ENCODE data around the gene SLC25A33.
"Not testable (repeated sequence)": the region's sequence is repeated elsewhere in the genome, so short reads cannot be mapped to it uniquely, and the experiment has no call there.

SLC25A33 gene

DNA sequence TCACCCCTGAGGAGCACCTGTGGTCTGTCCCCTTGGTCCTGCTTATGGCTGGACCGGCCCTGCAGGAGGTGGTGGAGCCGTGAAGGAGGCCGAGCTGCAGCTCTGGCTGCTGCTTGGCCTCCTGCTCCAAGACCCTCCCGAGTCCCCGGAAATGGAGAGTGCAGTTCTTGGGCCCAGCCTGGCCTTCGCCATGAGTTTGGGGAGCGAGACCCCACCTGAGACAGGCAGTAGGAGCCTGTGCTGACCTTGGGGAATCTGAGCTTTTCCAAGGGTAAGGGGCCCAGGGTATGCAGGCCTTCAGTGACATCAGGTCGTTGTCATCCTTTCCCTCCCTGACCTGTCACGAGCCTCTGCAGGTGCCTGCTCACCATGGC, 63.5 kb downstream of the SLC25A33 start:
- no peak for DNase-seq

DNA sequence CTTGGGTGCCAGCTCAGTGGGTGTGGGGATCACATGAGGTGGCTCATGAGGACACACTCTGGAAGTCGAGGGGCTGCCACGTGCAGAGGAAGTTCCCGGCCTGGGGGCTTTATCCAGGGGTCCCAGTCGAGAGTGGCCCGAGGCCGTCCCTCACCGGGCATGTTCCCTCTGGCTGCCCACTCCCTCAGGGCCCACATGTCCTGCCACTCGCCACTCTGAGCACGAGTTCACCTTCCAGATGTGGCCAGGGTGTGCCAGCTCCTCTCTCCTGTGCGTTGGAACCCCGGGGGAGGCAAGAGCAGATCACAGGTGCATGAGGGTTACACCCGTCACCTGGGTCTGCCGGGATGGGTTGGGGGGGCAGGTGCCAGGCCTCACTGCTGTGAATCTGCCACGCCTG, 64.0 kb downstream of the SLC25A33 start:
- DNase-seq = no peak

DNA sequence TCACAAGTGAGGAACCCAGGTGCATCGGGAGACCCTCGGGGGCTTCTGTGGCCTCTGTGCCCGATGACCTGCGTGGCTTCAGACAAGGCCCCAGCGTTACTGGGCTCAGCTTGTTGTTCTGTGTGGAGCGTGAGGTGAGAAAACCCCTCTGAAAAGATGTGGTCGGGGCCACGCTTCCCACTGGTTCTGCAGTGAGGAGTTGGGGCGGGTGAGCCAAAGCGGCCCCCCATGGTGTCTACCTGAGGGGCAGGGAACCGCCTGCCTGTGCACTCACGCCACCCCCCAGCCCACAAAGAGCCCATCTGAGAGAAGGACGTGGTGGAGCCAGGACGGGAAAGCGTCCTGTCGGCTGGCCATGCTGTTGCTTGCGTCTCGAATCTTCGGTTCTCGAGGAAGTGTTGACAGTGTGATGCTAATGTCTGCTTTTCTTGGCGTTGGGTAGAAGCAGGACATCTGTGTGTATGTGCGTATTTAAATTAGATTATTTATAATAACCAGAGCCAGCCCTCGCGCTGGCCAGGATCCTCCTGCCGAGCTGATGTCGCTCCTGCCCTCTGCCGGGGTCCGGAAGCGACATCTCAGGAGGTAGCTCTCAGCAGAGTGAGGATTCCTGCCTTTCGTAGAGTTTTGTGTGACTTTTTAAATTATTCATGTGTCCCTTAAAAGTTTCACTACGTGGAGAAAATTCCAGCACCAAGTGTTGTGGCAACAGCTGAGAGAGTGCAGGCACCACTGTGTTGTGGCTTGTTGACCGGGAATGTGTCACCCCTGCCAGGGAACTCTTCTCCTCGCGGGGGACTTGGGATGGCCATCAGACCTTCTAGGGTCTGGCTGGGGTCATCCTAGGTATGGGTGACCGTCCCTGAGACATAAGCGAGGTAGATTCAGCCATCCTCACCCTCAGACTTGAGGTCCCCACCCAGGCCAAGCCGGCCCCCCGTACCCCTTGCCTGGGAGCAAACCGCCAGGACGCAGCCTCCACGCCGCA, 64.8 kb downstream of the SLC25A33 start:
- no peak for DNase-seq

DNA sequence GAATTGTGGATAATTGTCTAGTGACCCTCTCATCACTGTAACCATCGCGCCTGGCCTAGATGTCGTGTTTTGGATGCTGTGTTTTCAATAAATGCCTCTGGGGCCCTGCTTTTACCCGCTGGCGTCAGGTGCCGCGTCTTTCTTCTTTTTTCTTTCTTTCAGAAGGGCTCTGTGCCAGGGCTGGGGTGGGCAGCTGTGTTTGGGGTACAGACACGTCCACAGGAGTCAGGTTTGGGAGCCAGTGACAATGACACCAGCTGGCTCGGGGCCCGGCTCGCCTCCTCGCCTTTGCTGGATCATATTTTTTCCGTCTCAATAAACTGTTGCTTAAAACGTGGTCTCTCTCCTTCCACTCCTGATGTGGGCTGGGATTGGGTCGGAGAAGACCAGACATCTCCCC, 65.6 kb downstream of the SLC25A33 start:
- DNase-seq = no peak

DNA sequence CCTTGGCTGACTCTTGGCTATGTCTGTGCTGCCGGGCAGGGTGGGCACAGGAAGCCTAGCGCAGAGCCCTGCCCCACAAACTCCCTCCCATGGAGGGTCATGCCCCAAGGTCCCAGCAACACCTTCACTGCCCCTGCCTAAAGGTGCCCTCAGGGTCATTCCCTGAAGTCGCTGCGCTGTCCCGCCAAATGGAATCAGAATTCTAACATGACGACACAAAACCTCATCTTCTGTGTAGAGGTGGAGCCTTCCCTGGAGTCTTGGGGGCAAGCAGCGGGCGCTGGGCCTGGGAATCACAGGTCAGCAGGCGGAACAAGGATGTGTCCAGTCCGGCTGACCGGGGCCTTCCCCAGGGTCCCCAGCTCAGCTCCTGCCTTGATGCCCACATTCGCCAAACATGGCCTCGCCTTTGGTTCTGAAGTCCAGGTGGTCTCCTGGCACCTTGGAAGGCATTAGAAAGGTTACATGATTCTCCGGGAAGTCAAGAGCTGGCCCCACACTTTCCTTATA, 66.7 kb downstream of the SLC25A33 start:
- DNase-seq = no peak

DNA sequence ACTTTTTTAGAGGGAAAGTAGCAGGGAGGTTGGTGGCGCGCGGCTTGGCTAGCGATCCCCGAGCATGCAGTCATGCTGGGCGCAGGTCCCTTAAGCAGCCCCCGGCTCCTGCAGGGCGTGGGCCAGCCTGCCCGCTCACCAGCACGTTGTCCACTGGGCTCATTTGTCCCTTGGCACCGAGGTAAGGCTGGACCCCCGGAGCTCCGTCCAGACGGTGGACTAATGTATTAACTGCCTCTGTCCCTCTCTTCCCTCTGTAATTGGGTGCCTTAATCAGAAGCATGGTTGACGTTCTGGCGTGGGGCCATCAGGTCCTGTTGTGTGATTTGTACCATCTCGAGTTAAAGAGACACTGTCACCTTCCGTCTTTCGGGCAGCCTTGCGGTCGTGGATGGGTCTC, 67.2 kb downstream of the SLC25A33 start:
- no peak for DNase-seq

DNA sequence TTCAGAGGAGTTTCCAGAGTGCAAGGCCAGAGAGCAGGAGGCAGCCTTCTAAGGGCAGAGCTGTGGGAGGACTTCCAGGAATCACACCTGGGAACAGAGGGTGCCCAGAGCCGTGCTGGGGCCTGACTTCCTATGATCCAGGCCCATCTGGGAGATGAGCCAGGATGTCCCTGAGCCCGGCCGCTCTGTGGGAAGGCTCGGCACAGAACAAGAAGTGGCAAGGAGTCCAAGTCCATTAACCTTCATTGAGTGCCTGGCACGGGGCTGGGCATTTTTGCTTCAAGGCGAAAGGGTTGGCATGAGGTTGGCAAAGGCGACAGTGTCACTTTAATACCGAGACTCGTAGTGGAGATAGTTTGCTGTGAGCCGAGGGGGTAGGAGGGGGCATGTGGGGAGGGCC, 67.7 kb downstream of the SLC25A33 start:
- no peak for DNase-seq

DNA sequence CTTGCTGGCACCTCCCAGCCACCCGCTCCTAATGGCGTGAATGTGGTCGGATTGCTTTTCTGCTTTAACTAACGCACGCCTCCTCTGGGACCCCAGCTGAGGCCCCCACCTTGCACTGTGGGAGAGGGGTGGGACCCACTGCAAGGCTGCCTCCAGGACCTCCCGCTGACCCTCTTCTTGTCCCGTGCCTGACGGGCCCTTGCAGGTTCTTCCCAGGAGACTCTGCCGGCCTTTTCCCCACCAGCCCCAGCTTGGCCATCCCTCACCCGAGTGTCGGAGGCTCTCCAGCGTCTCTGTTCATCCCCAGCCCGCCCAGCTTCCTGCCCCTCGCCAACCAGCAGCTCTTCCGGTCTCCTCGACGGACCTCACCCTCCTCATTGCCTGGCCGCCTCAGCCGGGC, 68.1 kb downstream of the SLC25A33 start:
- DNase-seq = no peak

DNA sequence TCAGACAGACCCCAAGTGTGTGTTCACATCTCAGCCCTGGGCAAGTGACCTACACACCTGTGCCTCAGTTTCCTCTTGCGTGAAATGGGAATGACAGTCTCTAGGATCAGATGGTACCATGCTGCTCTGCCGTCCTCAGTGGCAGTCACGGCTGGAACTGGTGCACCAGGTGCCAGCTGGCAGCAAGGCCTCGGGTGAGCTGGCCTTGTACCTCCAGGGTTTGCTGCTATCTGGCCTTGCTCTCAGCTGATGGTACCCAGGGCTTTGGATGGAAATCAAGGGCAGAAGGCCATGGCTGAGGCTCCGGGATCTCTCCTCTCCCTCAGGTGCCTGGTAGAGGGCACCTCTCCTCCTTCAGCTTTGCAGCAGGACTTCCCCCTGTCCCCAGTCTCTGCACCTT, 70.7 kb downstream of the SLC25A33 start:
- DNase-seq = no peak

DNA sequence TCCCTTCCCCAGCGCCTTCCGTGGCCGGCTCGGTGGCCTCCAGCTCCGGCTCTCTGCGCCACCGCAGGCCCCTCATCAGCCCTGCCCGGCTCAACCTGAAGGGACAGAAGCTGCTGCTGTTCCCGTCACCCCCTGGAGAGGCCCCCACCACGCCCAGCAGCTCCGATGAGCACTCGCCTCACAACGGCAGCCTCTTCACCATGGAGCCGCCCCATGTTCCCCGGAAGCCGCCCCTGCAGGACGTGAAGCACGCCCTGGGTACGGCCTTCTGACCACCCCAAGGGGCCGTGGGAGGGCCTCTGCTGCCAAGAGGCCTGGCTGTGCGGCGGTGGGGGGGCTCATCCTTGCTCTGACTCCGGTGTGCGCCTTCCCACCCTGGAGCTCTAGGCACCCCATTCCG, 71.3 kb downstream of the SLC25A33 start:
- DNase-seq = no peak

DNA sequence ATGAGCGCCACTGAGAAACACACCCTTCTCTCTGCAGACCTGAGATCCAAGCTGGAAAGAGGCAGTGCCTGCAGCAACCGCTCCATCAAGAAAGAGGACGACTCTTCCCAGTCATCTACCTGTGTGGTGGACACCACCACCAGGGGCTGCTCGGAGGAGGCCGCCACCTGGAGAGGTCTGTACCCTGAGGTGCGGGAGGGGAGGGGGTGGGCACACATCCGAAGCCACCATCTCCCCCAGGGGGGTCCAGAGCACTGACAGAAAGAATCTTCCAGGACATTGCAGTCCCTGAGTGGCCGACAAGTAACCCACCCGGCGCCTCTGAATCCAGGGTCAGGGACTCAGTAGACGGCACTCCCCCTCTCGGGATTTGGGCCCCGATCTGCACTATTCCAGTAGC, 72.5 kb downstream of the SLC25A33 start:
- no peak for DNase-seq

DNA sequence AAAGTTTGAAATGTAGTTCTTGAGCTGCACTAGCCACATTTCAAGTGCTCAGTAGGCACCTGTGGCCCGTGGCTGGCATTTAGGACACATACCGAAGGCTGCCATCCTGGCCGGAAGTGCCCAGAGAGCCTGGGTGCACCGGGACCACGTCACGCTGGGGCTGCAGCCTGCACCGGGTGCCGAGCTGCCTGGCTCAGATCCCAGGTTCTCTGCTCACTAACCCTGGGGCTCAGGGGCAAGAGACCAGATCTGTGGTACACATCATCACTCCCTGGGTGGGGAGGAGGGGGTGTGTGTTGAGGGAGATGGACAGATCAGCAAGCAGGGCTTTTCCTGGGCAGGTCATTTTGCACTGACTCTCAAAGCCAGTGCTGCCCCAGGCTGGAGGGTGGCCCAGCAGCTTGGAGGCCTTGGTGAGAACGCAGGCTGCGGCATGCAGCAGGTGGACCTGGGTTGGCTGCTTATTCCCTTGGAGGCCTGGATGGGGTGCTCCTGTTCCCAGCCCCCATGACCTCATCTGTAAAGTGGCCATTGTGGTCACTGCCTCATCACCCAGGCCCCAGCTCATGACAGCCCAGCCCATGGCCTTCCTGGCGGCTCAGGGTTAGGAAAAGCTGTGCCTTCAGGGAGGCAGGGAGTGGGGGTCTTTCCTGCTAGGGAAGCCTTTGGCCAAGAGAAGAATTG, 73.0 kb downstream of the SLC25A33 start:
- no peak for DNase-seq

DNA sequence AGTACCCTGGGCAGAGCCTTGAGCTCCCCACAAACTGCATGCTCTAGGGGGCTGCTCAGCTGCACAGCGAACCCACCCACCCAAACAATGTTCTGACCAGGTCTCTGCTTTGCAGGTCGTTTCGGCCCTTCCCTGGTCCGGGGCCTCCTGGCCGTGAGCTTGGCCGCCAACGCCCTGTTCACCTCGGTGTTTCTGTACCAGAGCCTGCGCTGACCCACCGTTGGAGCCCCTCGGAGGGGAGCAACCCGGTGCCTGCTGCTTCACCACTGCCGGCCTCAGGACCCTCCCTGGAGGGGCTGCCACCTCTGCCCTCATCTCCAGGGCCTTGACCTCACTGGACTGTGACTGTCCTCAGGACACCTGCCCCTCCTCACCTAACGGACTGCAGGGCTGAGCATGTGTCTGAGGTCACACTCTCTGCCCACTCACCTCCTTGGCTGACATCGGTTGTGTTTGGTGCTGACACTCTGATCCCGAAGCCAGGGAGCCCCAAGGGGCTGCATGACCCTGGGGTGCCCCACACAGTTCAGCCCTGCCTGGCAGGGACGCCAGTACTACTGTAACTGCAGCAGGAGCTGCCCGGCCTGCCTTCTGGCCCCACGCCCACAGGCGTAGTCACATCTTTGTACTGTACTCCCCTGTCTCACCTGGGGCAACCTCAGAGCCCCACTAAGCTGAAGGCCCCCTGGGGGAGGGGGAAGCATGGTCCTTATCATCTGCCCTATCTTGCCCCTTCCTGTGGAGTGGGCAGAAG, 73.8 kb downstream of the SLC25A33 start:
- no peak for DNase-seq

DNA sequence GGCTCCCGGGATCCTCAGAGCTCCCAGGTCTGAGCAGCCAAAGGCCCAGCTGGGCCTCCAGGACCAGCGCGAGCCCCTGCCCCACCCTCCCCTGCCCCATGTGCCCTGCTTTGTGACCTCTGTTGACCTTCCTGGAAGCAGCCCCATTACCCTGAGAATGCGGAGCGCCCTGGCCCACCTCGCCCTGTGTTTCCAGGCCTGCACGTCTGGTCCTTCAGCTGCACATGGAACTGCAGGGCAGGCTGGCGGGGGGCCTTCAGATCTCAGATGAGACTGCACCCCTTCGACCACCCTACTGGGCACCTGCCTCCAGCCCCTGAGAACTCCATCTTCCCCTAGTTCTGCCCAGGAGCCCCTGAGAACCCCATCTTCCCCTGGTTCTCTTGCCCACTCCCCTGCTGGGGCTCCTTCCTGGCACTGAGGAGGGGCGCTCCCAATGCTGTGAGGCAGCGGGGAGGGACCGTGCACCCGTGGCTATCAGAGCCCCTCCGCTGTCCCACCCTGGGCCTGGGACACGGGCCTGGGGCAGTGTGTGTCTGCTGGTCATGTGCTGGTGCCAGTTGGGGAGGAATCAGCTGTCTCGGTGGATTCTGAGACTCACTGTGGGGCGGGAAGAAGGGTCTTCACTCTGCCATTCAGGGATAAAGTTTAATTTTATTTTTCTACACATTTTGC, 74.5 kb downstream of the SLC25A33 start:
- DNase-seq = no peak

DNA sequence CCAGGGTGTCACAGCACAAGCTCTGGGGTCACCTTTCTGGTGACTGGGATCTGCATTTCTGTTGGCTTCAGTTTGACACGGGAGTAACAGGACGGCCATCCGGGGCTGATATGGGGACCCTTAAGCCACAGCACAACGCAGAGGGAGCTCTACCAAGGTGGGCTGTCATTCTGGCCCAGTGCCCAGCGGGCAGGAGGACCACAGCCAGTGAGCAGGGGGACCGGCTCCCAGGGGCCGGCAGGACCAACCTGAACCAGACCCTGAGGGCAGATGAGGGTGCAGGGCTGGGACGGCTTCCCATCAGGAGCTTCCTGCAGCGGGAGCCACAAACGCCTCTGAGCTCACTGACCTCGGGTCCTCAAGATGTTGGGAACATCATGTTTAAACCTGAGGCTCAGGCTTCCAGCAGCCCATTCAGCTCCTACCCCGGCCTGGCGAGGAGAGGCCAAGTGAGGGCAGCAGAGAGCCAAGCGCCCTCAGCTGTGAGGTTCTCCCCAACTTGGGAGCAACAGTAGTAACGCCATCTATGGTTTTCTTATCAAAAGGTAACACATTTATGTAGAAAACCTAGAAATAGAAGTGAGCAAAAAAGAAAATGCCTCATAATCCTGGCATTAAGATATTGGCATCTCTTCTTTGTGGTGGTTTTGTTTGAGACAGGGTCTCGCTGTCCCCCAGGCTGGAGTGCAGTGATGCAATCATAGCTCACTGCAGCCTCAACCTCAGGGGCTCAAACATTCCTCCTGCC, 76.2 kb downstream of the SLC25A33 start:
- DNase-seq = peak; percentile 25

DNA sequence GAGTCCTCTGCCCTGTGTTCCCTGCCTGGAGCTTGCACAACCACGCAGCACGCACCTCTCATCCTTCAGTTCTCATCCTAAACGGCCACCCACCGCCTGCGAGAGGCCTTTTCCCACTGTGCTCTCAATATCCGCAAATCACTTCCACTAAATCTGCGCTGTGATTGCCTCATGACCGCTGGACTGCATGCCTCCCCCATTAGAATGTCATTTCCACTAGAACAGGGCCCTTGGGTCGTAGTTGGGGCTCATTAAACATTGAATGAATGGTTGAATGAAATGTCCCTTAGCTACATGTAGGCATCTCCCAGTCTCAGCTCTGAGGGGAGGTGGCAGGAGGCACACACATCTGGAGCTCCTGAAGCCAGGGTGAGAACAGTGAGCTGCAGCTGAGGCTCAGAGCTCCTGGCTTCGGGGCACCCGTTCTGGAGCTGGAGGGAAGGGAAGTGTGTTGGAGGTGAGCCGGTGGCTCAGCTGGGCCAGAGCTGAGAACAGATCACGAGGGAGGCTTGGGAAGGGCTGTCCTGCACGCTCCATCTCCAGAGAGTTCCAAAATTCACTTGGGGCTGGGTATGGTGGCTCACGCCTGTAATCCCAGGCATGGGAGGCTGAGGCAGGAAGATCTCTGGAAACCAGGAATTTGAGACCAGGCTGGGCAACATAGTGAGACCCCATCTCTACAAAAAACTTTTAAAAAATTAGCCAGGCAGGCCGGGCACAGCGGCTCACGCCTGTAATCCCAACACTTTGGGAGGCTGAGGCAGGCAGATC, 79.8 kb downstream of the SLC25A33 start:
- DNase-seq = no peak

DNA sequence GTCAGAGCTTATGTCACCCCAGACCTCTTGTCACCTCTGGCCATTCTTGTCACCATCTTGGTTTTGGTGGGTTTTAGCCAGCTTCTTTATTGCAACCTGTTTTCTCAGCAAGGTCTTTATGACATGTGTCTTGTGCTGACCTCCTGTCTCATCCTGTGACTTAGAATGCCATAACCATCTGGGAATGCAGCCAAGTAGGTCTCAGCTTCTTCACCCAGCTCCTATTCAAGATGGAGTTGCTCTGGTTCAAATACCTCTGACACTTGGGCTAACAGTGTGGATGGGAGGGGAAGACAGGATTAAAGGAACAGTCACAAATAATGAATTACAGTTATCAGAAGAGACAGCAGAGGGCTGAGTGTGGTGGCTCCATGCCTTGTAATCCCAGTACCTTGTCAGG, 81.8 kb downstream of the SLC25A33 start:
- peak; percentile 10 for DNase-seq

DNA sequence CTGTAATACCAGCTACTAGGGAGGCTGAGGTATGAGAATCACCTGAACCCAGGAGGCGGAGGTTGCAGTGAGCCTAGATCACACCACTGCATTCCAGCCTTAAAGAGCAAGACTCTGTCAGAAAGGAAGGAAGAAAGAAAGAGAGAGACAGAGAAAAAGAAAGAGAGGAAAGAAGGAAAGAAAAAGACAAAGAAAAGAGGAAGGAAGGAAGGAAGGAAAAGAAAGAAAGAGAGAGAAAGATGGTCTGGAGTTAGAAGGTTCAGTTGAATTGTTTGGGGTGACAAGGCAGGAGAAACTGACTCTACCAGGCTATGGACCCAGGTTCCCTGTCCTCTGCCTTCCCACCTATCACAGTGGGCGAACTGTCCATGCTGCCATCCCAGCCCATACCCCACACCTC, 84.8 kb downstream of the SLC25A33 start:
- no peak for DNase-seq

DNA sequence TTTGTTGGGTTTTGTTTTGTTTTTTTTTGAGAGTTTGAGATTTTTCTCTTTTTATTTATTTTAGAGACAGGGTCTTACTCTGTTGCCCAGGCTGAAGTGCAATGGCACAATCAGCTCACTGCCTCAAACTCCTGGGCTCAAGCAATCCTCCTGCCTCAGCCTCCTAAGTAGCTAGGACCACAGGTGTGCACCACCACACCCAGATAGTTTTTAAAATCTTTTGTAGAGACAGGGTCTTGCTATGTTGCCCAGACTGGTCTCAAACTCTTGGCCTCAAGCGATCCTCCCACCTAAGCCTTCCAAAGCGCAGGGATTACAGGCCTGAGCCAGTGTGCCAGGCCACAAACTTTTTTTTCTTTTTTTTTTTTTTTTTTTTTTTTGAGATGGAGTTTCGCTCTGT, 85.8 kb downstream of the SLC25A33 start:
- not testable (repeated sequence) for DNase-seq

DNA sequence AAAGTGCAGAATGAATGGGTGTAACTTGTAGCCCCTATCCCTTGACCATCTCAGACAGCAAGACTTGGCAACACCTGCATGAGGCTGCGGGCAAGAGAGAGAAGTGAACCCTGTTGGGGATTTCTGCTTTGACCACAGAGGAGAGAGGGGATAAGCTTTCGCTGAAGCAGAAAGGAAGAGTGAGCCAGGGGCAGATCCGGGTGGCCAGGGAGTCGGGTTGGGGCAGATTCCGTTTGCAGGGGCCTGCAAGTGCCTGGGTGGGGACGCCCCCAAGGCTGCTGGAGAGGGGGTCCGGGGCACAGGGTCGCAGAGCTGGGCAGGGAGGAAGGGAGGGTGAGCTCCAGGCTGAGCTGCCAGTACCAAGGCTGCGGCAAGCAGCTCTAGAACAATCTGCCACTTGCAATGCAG, 86.9 kb downstream of the SLC25A33 start:
- no peak for DNase-seq

All from fibroblast of skin of back (primary cell).